ENCODE measurements around the gene FAM83F. TPM values are rescaled to one million over a fixed set of nuclear protein-coding genes. Genes with fewer than 3 reads are reported as not detected.

The FAM83F gene
- total and polyA plus RNA-seq, 8 donors = 0.15 to 0.73 (median 0.26) TPM

- no peak overlapping the region for H3K27ac ChIP-seq
- intact Hi-C loops (cut with DNase I) = no loop called here
- no peak for ATAC-seq
These were observed 41.4 kb downstream of the FAM83F start for GRCh38 chr22:40036126-40036525.

DNA sequence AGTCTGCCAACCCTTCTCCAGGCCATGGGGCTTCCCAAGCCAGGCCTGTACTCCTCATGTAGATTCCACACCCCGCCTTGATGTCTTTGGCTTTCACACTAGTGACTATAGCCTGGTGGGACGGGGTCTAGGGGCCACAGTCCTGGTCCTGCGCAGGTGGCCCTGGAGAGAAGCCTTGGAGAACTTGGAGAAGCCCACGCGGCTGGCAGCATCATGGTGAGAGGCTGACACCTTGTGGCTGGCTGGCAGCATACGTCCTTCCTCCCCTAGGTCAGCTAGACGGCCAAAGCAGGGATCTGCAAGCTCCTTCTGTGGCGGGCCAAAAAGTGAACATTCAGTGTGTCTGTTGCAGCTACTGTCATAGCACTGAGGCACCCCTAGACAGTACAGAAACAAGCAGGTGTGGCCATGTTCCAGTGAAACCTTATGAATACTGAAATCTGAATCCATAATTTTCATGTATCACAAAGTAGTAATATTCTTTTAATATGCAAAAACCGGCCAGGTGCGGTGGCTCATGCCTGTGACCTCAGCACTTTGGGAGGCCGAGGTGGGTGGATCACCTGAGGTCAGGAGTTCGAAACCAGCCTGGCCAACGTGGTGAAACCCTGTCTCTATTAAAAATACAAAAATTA, 42.0 kb downstream of the FAM83F start:
- Histone ChIP-seq H3K27me3 (peaks cover 0 to 30% of the 10 kb centered on the region in 2 donors), H3K4me1 (peaks cover 4% of the 10 kb centered on the region in 2 donors), H3K9me3 (no peaks in the 10 kb centered on the region), H3K27ac (no peak overlapping the region), H3K36me3 (no peaks in the 10 kb centered on the region), H3K4me3 (no peak overlapping the region)
- DNase-seq (peak in 3 of 4 donors; percentile 36 to 77 (median 50)), ATAC-seq (peak; percentile 86)
- intact Hi-C loops (cut with DNase I) = no loop called here
- TF ChIP-seq CTCF (IDR thresholded peaks at IDR 0.05) = peak; percentile 58 to 60

More at GRCh38 chr22:40036126-40036525, 41.4 kb downstream of the FAM83F start:
- H3K4me3 ChIP-seq = no peak overlapping the region
- no peaks in the 10 kb centered on the region for H3K9me3 ChIP-seq
- TF ChIP-seq CTCF (IDR thresholded peaks at IDR 0.05) = no peak
- no peaks in the 10 kb centered on the region for H3K36me3 ChIP-seq
- DNase-seq = no peak
- H3K4me1 ChIP-seq = peaks cover 2 to 4% of the 10 kb centered on the region in 2 donors
- peaks cover 0 to 30% of the 10 kb centered on the region in 2 donors for H3K27me3 ChIP-seq

- intact Hi-C loops (cut with DNase I) = no loop called here
- no peak for DNase-seq
These were observed 42.6 kb downstream of the FAM83F start for GRCh38 chr22:40037320-40037719.

GRCh38 chr22:40039482-40040115, 44.8 kb downstream of the FAM83F start:
- ATAC-seq = no peak
- no peak overlapping the region for H3K27ac ChIP-seq
- H3K27me3 ChIP-seq = peaks cover 0 to 25% of the 10 kb centered on the region in 2 donors
- H3K9me3 ChIP-seq = no peaks in the 10 kb centered on the region
- TF ChIP-seq CTCF (IDR thresholded peaks at IDR 0.05) = no peak
- intact Hi-C loops (cut with DNase I) = loop anchor here (5.0 to 10.0 kb wide), 2 partner anchors 295 to 308 kb away; partner anchors contain the start of gene ADSL (in 1 of the 2)
- H3K36me3 ChIP-seq = no peaks in the 10 kb centered on the region
- peaks cover 4 to 11% of the 10 kb centered on the region in 2 donors for H3K4me1 ChIP-seq
- DNase-seq = peak in 2 of 4 donors; percentile 46 to 52
- no peak overlapping the region for H3K4me3 ChIP-seq

More at GRCh38 chr22:40037320-40037719, 42.6 kb downstream of the FAM83F start:
- no peak for ATAC-seq
- TF ChIP-seq CTCF (IDR thresholded peaks at IDR 0.05) = no peak
- H3K27me3 ChIP-seq = peaks cover 0 to 30% of the 10 kb centered on the region in 2 donors
- no peak overlapping the region for H3K4me3 ChIP-seq
- H3K27ac ChIP-seq = no peak overlapping the region
- no peaks in the 10 kb centered on the region for H3K36me3 ChIP-seq
- H3K4me1 ChIP-seq = peaks cover 4% of the 10 kb centered on the region in 2 donors
- no peaks in the 10 kb centered on the region for H3K9me3 ChIP-seq

DNA sequence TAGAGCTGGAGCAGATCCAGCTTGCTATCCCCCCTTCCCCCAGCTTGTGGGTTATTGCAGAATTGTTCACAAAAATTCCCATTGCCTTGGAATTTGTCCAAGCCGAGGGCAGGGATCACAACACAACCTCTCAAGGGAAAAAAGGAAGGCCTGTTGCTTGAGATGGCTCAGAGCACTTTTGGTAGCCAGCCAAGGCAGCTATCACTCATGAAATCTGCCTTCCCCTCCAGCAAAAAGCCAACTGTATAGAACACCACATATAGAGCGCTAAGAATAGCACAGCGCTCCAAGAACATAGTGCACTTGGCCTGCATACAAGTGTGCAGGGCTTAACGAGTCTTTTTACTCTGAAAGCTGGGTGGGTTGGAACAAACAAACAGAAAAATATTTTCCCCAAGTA, 46.2 kb downstream of the FAM83F start:
- H3K4me3 ChIP-seq = no peak overlapping the region
- peaks cover 0 to 25% of the 10 kb centered on the region in 2 donors for H3K27me3 ChIP-seq
- H3K9me3 ChIP-seq = no peaks in the 10 kb centered on the region
- peaks cover 8 to 17% of the 10 kb centered on the region in 2 donors for H3K4me1 ChIP-seq
- peak in 2 of 4 donors; percentile 92 to 95 for DNase-seq
- intact Hi-C loops (cut with DNase I) = loop anchor here (5.0 to 10.0 kb wide), 2 partner anchors 294 to 306 kb away; partner anchors contain the start of gene ADSL (in 1 of the 2)
- no peak for TF ChIP-seq CTCF (IDR thresholded peaks at IDR 0.05)
- H3K27ac ChIP-seq = no peak overlapping the region
- ATAC-seq = no peak
- H3K36me3 ChIP-seq = no peaks in the 10 kb centered on the region
